ENCODE results near the gene TLN1.

GRCh38 chr9:35771943-35772342 lies 39.9 kb upstream of the TLN1 start:
- TF ChIP-seq GATA3 (IDR thresholded peaks at IDR 0.05; ENCODE audit: low read depth, low read length) (no peak), GATA2 (IDR thresholded peaks at IDR 0.05; ENCODE audit: low read depth, low read length) (no peak)

All from SH-SY5Y (cell line).